Hippocampal formation (tissue), 2 donors: Measurements from ENCODE around the gene CDH13.

Source experiments
- DNase-seq, 2 donors: peaks; one replicate each; lab custom pipeline; 2025; lab: John Stamatoyannopoulos, UW

CDH13 gene

DNA sequence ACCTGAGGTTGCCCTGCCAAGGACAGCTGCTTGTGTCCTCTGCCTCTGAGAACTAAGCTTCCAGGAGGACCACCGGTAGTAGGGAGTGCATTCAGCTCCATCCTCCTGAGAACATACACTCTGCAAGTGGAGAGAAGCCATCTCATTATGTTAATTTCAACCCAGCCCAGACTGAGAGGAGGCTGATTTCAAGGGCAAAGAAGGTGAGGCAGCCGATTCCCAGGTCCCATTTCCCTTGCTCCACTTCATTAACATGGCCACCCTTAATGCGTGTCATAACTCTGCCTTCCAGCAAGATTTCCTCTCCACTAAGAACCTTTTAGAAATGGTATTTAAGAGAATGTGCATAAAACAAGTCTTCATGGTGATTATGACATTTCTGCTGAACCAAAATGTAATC lies 72.5 kb downstream of the CDH13 start:
- DNase-seq, result no peak

DNA sequence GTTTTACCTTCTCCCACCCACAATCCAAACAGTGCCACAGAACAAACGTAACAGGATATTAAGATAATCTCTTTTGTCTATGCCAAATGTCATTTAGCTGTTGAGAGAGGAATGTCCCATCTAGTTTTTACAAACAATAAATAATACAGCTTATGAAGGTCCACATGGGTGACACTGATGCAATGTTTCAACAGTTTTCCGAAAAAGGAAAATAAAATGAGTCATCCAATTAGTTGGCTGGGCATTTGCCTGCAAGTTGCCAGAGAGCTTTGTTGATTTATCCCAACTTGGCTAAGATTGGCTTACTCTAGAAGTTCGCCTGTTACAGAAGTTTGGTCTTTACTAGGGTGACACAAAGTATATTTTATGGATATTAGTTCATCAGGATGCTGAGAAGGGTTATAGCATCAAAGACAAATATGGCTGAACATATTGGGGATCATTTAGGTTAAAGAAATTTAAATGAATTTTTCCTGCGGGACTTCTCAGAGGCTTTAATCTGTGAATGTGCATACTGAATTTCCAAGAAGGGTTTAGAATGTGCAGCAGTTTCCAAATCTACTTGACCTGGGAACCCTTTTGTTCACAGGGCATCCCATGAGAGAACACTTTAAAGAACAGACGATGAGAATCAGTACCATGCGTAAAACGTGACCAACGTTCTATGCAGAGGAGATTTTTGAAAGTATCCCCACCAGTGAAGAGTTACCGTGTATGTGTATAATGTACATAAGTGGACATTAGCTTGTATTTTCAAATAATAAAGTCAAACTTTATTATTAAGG lies 73.1 kb downstream of the CDH13 start:
- DNase-seq, result peak in 1 of 2 donors; percentile 27

DNA sequence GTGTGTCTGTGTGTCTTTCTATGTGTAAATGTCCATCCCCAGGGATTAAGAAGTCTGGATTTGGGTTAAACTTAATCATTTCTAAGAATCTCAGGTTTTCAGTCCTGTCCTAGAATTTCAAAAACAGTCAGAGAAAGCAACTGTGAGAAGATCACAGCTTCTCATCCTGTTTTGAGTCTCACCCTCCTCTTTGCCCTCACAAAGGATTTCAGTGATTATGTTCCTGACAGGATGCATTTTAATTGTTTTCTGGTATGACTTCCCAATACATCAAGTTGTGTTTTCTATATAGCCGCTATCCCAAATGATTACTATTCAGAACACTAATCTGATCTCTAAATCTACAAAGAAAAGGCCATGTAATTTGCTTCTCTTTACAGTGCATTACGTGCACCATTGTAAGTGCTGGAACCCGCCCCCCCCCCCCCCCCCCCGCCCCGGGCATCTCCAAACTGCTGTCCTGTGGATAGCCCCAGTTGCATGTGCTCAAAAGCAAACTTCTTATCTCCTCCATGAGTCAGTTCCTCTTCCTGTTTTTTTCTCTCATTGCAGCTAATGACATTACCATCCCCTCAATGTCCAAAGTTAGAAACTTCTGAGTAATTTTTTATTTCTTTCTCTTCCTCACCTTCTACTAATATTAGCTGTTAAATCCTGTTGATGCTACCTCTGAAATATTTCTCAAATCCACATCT lies 73.9 kb downstream of the CDH13 start:
- DNase-seq, result no peak

DNA sequence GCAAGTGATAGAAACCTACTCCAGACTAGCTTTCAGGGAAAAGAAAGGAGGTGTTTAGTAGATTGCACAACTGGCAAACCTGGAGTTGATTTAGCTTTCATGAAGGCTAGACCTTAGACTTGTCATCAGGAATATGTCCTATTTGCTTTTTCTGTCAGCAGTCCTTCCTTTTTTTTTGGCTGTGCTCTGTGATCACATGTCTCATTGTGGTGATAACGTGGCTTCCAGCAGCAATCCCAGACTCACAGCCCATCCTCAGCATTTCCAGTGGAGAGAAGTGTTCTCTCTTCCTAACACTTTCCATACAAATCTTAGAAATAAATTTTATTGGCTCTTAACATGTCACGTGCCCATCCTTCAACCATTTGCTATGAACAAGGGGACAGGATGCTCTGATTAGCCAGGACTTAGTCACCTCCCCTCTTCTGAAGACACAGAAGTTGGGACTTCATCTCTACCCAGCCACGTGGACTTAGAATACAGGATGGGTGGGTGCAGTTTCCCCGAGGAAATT lies 74.7 kb downstream of the CDH13 start:
- no peak for DNase-seq

DNA sequence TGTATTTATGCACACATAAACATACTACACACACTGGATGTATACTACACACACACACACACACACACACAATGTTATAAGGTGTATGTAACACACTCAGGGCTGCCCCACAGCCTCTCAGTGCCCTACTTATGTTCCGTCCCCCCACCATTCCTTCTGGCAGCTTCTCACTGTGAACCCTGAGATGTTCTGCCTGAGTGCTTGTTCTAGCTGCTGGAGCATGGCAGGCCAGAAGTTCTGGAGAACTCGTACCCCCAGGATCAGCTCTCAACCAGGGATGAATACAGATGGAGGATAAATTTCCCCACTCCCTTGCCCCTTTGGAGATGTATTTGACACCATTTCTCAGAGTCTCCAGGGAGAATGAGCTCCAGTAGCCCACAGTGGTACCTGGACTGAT lies 76.4 kb downstream of the CDH13 start:
- DNase-seq, result no peak

DNA sequence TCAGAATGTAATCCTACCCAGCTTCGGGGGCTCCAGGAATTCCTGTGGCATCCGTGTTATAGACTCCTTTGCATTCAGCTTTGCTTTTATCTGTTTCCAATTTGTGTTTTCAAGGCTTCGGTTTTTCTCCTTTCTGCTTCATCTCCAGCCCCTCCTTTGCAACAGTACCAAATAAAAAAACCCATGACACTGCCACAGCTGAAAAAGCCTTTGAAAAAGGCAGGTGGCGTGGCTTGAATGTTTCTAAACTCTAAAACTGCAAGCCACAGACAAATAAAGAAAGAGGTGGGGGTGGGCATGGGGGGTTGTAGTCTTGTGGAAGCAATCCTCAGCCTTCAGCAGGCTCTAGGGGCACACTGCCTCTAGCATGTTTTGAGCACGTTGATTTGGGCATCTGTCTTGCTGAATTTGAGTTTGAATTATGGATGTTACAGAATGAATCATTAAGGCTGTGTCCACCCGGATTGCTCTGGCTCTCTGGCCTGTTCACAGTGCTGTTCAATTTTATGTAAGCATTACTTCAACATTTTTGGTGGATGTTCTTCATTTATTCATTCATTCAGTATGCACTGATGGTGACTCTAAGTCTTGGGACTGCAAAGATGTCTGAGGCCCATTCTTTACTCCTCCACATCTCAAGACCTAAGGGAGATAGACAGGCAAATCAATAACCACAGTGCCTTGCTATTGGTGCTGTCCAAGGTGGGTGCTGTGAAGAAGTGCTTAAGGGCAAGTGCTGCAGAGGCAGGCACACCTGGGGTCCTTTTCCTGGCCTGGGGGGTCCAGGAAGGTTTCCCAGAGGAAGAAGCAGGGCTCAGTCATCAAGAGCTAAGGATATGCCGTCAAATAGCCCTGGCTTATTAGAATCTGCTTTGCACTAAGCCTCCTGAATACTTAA lies 77.4 kb downstream of the CDH13 start:
- no peak for DNase-seq

DNA sequence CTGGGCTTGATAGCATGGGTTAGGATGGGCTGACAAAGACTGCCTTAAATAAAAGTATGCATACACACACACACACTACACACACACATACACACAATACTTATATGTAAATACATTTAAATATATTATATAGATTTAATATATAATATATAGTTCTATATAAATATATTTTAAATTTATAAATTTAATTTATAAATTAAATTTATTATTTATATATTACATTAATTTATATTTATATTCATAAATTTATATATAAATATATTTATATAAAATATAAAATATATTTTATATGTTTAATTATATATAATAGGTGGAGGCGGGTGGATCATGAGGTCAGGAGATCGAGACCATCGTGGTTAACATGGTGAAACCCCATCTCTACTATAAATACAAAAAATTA lies 83.2 kb downstream of the CDH13 start:
- no peak for DNase-seq

DNA sequence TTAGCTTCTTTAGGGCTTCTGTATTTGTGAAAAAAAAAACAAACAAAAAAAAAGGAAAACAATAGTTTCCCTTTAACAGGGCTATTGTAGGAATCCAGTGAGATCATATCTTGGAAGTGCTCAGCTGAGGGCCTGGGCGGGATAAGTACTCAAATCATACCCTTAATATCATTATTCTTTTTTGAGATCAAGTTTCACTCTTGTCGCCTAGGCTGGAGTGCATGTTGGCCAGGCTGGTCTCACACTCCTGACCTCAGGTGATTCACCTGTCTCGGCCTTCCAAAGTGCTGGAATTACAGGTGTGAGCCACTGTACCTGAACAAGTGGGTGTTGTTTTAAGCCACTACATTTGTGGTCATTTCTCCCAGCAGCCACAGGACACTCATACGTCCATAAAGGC lies 87.0 kb downstream of the CDH13 start:
- no peak for DNase-seq

DNA sequence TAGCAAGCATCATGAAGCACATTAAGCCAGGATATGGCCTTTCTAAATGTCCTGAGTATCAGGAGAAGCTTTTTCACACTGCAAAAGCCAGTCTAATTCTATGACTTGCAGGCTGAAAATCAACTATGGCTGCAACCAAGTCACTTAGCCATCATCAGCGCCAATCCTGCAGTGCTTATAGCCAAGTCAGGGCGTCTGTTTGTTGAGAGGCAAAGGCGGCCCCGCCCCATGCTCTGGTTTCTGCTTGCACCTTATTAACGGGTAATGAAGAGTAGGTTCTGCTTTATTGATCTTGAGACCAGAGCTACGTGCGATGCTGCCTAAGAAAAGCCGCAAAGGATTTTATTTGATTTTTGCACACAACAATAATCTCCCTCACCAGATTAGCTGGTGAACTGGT lies 88.4 kb downstream of the CDH13 start:
- DNase-seq, result no peak

DNA sequence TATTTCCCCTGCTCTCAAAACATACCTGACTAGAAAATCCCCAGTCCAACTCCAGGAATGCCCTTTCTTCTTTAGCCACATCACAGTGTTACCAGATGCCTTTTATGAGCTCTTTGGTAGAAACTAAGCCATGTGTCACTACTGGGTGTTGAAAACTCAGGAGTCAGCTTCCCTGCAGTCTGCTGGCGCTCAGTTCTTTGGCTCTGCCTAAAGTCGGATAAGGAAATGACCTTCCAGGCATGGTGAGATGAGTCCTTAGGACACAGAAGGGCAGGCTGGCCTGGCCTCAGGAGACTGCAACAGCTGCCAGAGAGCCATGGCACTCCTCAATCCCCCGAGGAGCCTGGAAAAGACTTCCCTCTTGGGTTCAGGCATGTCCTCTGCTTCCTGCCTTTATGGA lies 89.1 kb downstream of the CDH13 start:
- no peak for DNase-seq

DNA sequence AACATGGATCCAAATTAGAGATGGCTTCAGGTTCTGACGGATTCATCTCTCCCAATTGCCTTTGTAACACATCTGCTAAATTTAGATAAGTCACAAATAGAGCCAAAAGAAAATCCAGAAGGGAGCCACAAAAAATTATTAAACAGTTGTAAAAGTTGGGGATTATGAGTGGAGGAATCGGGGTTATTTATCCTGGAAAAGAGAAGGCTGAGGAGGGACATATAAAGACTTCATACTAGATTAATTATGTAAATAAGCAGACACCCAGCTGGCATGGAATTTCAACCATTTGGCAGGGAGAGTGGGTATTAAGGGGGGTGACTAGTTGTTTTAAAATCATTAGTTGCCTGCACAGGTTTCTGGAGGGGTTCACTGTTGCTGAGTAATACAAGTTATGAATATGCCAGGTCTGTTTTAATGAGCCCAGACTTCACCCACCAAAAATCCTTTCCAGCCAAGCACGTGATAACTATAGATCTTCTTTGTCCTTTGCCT lies 89.6 kb downstream of the CDH13 start:
- DNase-seq, result no peak

DNA sequence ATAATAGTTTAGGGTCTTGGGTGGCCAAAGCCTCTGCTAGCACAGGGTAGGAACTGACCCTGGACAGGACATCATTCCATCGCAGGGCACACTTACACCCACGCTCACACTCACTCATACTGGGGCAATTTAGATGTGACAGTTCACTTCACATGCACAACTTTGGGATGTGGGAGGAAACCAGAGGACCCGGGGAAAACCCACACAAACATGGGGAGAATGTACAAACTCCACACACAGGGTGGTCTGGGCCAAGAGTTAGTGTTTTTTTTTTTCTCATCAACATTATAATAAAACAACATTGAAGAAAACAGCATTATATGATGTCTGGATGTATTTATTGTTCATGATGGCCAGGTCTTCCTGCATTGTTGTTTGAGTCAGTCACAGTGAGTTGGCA lies 93.6 kb downstream of the CDH13 start:
- DNase-seq, result no peak

DNA sequence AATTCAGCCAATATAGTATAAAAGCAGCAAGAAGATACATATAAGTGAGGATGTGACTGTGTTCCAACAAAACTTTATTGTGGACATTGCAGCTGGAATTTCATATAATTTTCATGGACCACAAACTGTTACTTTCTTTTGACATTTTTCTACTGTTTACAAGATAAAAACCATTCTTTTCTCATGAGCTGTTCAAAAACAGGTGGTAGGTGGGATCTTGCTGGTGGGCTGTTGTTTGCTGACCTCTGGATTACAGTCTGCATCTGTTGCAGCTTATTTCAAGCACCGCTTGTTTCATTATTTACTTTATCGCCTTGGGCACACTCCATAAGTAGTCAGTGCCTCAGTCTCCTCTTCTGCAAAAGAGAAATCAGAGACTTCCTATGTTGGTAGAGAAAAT lies 99.5 kb downstream of the CDH13 start:
- no peak for DNase-seq

DNA sequence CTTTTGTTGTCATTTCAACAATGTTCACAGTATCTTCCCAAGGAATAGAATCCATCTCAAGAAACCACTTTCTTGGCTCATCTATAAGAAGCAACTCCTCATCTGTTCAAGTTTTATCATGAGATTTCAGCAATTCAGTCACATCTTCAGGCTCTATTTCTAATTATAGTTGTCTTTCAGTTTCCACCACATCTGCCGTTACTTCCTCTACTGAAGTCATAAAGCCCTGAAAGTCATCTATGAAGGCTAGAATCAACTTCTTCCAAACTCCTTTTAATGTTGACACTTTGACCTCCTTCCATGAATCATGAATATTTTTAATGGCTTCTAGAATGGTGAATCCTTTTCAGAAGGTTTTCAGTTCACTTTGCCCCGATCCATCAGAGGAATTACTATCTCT lies 102.1 kb downstream of the CDH13 start:
- no peak for DNase-seq

DNA sequence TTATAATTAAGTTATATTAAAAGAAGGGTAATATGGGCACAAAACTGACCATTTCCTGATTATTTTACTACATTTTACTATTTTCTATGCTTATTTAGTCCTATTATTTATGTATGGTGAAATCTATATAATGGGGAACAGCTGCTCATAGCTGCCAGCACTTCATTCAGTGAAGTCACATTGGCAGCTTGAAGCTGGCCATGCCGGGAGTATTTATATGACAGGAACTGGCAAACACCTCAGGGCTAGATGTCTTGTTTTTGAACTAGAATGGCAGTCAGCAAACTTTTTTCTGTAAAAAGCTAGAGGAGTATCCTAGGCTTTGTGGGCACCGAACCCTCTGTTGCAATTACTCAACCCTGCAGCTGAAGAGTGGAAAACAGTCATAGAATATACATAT lies 104.1 kb downstream of the CDH13 start:
- DNase-seq, result no peak

DNA sequence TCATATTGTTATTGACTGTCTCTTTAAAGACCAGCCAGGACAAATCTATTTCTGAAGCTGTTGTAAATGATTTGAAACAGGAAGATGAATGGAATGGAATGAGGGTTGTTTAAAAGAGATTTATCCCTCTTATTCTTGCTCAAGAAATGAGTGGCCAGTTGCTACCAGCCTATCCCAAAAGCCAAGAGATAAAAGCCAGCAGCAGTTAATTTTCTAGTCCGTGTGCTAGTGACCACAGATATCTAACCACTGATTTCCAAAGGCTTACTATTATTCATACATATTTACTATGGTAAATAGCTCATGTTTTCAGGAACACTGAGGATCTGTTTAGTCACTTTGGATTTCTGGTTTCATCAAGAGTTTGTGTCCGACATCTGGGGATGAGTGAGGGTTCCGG lies 105.7 kb downstream of the CDH13 start:
- DNase-seq, result no peak

DNA sequence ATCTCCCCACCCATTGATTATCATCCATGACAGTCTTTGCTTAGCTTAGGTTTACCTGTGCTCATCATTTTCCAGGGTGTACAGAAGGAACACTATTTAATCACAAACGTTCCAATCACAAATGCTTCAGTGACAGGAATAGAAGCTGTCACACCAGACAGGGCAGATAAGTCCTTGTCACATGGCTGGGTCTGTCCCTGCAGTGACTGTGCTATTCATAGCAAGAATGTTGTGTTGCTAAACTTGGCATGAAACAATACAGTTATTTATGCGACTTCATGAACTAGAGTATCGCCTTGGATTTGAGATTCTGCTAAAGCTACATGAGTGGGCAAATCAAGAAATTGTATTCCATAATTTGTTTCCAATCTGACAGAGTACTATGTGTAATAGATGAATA lies 108.4 kb downstream of the CDH13 start:
- DNase-seq, result no peak

DNA sequence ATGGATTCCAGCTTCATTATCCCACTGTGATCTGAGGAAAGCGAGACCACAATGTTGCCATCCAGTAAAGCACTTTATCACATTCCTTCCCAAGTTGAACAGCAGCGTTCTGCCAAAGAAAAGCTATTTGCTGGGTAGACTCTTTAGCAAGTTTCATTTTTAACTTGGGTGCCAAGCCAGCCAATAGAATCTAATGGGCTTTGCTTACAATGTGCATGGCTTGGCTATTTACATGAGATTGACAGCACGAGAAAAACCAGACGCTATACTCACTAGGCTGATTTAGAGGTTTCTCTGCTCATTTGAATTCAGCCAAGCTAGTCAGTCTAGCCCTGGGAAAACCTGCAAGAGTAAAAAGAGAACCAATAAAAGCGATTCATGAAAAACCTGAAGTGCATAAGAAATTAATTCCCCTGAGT lies 108.9 kb downstream of the CDH13 start:
- no peak for DNase-seq

DNA sequence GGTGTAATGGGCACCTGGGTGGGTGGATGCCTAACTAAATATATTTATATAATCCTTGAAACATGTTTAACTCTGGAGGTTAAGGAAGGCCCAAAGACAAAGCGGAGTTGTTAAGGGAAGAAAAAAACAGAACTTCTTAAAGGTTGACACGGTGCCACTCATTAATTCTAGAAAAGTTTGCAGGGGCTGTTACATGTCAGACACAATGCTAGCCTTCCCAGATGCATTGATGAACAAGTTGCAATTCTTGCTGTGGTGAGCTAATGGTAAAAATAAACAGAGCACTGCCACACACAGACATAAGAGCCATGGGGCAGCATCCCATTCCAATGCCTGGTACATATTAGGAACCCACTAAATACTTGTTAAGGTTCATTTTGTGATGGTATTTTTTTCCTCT lies 109.5 kb downstream of the CDH13 start:
- no peak for DNase-seq

DNA sequence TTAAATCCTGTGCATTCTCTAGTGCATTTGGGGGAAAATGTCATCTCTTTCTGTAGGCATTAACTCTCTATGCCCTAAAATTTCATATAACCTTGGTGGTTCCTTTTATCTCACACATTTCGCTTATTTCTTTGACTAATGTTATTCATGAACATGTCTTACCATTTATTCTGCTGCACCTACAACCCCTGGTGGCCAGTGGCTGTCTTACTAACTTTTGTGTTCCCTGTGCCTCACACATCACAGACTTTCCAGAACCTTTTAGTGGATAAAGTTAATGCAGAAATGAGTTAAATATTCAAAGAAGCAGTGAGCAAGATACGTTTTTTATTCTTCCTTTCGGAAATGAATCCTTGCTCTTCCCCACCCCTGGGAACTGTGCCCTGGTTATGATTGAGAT lies 111.9 kb downstream of the CDH13 start:
- no peak for DNase-seq

DNA sequence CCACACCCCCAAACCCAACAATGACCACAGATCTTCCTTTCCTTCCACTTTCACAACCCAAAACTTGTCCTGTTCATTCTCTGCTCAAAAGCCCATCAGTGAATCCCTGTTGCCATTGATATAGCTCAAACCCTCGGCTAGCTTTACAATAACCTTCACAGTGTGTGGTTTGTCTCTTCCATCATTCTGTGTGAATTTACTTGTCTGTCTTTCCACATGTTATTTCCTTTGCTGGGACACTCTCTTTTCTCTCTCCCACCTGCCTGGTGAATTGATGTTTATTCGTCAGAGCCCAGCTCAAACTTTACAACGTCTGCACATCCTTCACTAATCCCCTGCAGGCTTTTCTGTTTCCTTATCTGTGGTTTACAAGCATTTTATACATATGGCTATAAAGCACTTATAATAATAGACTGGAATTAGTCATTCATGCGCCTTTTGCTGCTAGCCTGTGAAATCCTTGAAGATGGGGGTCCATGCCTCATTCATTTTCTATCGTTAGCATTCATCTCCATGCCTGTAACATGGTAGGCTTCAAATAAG lies 114.4 kb downstream of the CDH13 start:
- DNase-seq, result no peak

DNA sequence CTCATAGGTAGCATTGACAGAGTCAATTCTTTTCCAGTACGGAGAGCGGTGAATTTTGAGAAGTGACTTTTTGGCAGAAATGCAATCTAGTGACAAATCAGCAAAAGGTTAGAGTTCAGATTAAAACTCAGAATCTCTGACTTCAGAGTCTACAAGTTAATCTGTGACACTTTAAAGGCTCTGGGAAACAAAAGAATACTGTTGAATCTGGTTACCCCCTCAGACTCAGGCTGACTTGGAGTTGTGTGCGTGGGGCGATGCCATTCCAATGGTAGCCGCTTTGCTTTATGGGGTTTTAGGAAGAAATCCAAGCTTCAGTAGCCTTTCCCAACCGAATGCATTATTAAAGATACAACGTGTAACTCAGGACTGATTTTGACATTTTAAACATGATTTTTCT lies 118.2 kb downstream of the CDH13 start:
- no peak for DNase-seq
